SKM-1 treated with dmso at 0.1 percent for 144 hours (cell line): ENCODE measurements around the gene S100A3.
A peak's percentile ranks its signal among the peaks of the same experiment; 100 is the strongest.
"Not testable (repeated sequence)": the region's sequence is repeated elsewhere in the genome, so short reads cannot be mapped to it uniquely, and the experiment has no call there.

Experiments used
- DNase-seq: peaks from one replicate; lab custom pipeline; 2025; ENCODE audit not compliant: unreplicated experiment; lab: John Stamatoyannopoulos, UW

Gene S100A3

DNA sequence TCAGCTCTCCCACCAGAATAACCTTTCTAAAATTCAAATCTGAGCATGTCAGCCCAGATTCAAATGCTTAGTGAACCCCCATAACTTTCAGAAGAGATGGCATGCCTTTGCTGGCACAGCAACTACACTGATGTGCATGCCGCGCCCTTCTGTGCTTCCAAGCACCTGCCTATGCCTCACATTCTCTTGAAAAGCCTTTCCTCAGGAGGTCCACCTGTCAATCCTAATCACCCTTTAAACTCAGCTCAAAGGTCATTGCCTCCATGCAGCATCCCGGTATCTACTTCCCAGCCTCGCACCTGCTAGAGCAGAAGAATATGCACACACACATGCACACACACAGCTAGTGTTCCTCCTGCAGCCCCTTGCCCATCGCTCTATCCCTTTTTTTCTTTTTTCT, 21.8 kb upstream of the S100A3 start:
- no peak for DNase-seq

DNA sequence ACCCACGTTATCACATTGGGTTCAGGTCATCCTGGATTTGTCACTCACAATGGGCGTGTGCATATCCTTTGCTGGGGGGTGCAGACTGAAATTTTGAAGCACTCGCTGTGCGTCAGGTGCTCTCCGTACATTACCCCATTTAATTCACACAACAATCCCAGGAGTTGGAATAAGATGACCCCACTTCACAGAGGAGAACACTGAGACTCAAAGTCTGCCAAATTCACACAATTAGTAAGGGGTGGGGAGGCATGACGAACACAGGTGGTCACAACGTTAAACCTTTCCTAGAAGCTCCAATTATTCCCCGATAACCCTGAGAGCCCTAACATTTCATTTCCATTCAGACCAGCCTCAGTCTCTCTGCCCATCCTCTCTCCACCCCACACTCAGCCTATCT, 20.4 kb upstream of the S100A3 start:
- no peak for DNase-seq

DNA sequence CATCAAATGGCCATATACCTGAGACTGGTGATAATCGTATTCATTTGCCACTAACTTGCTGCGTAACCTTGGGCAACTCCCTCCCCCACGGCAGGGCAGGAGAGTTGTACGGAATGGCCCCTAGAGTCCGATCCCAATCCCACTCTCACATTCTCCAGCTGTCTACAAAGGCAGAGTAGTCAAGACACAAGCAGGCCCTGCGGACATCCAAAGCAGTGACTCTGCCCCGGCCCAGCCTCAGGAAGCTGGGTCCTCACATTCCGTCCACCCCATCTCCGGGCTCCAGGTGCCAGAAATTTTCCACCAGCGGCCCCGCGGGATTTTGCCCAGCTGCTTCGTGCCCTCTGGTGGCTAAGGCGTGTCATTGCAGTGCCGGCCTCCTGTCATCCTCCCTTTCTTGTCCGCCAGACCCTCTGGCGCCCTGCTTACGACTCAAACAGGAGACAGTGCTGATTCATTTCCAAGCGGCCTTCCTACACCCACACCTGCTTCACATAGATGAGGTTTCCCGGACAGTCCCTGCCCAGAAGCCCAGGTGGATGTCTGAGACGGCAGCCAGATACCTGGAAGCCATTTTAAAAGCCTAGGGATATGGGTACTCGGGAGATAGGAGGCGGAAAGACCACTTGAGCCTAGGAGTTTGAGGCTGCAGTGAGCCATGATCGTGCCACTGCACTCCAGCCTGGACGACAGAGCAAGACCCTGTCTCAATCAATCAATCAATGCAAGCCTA, 19.5 kb upstream of the S100A3 start:
- peak; percentile 85 for DNase-seq

DNA sequence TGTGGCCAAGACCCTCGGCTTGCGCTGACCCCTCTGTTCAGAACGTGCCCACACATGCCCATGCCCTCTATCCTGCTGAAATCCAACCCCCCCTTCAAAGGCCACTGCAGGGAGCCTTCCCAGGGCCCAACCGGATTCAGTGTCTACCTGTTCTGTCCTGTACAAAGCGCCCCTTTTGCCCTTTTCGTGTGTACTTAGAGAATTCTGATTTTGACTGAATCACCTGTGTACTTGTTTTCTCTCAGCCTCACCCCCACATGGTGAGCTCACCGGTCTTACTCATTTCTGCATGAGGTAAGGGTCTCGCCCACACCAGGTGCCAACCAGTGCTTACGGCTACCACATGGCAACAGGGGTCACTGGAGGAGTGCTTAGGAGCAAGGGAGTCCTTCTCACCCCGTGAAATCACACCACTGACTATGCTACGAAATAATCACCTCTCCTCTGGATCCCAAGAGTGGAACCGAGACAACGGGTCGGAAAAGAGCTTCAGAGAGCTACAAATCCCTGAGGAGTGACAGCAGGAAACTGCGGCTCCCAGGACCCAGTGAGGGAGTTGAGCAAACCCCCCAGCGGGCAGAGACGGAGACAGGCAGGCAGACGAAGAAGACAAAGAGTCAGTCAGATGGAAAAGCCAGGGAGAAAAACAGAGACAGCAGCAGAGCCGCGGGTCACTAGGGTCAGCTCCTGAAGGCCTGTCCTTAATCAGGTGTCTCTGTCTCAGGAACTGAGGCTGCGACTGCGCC, 18.7 kb upstream of the S100A3 start:
- no peak for DNase-seq

DNA sequence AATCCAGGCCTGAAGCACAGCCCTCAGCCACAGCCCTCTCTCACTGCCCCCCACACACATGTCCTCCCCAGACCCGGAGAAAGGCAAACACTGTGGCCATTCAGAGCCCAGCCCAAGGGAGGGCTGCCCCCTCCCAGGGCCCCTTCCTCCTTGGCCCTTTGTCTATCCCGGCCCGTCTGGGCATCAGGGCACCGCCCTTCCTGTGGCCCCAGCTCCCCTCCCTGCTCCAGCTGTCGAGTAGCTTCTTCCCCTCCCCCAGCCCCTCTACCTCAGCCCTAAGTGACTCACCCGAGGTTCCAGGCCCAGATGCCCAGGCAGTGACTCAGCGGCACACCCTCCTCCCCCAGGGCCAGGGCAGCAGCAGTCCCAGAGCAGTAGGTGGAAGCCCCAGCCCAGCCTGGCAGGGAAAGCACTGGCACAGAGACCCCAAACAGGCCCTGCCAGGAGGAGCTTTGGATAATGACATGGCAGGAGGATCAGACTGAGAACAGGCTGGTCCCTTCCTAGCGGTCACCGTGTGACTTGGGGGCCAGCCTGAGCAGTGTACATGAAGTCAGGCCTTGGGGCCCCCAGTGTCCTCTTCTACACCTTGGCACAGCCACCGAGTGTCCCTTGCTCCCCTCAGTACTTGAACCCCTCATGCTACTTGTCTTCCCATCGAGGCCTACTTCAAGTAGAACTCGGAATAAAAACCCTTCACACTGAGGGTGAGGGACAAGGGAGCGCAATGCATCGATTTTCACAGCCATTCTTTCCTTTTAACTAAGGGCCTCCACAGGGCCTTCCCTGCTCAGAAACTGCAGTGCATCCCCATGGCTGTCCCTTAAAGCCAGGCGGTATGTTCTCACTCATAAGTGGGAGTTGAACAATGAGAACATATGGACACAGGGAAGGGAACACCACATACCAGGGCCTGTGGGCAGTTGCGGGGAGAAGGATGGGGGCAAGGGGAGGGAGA, 17.6 kb upstream of the S100A3 start:
- DNase-seq: peak; percentile 93

DNA sequence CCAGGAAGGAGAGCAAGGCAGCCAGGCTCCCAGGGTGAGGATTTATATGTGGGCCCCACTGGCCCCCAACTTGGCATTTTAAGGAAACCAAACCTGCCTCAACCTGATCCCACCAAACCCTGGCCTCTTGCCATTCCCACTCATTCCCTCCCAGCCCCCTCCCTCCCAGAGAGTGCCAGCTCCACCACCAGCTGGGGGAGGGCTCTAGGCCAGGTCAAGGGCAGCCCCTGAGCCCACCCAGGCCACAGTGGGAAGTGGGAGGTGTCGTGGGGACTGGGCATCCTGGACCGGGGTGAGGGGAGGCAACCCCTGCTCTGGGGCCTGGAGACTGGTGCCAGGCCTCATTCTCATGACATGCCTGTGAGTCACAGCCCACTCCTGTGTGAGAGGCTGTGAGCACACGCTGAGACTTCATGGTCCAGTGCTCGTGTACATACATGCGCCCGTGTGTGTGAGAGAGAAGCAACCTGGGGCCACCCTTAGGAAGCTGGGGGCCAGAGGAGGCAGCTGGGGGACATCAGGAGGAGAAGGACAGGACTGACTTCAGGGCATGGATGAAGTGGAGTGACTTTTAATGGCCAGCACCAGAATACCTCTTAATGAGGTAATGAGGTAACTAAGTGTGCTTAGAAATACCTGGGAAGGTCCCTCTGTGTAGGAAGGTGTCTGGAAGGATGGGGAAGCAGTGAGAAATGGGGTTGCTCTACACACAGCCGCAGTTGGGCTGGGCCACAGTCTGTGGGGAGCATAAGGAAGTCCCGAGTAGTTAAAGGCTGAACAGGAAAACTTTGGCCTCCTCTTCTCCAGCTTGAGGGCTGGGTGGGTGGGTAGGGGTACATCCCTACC, 16.7 kb upstream of the S100A3 start, which contains the start of gene S100A2:
Gene S100A2, minus strand, starts transcription at position 316 of the 846 bp plus-strand sequence. CDS start 1,967 bp downstream, outside the sequence.
- DNase-seq: peak; percentile 55

DNA sequence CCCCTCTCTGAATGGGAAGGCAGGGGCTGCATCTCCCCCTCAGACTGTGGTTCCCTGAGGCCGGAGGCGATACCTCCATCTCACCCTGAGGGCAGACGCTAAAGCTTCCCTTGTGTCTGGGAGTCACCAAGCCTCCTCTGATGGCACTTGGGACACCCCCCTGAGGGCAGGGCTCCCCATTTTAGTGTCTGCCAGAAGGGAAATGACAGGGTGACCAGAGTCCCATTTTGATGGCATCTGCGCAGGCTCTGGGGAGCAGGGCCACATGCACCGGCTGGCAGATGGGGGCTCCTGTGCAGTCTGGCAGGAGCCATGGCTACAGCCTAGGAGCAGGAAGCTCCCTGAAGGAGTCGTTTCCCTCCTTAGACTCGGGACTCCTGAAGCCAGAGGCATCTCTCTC, 14.9 kb upstream of the S100A3 start:
- DNase-seq: no peak

DNA sequence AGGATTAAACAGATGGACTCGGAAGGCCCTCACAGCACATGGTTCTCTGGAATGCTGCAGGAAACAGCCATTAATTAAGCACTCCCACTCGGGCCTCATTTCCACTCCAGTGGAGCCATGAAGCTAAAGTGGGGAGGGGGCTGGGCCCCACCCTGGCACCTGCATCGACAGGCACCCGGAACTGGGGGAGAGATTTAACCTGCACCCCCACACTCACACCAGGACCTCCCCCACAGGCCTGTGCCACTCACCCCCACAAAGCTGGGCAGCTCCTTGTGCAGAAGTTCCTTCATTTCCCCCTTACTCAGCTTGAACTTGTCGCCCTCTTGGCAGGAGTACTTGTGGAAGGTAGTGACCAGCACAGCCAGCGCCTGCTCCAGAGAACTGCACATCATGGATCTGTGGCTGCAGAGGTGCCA, 14.4 kb upstream of the S100A3 start:
- DNase-seq: no peak

DNA sequence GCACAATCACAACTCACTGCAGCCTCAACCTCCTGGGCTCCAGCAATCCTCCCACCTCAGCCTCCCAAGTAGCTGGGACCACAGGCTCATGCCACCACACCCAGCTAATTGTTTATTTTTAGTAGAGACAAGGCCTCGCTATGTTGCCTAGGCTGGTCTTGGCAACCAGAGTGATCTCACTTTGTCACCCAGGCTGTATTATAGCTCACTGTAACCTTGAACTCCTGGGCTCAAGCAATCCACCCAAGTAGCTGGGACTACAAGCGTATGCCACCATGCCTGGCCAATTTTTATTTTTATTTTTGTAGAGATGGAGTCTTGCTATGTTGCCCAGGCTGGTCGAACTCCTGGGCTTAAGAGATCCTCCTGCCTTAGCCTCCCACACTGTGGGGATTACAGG, 13.0 kb upstream of the S100A3 start:
- not testable (repeated sequence) for DNase-seq

DNA sequence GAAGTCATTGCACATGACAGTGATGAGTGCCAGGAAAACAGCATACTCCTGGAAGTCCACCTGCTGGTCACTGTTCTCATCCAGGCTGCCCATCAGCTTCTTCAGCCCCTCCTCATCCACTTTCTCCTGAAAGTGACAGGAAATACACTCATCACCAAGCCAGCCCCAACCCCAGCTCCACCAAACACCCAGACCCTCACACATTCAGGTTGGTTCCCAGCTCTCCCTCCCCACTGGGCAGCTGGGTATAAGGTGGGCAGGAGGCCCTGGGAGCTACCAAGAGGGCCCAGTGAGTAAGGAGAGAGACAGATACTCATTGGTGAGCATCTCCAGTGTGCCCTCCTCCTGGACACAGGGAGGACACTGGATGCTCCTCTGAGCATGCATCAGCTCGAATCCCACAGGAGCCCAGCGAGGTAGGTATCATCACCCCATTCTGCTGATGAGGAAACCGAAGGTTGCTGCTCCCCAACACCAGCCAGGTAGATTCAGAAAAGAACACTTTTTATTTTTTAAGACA, 12.5 kb upstream of the S100A3 start:
- DNase-seq: no peak

DNA sequence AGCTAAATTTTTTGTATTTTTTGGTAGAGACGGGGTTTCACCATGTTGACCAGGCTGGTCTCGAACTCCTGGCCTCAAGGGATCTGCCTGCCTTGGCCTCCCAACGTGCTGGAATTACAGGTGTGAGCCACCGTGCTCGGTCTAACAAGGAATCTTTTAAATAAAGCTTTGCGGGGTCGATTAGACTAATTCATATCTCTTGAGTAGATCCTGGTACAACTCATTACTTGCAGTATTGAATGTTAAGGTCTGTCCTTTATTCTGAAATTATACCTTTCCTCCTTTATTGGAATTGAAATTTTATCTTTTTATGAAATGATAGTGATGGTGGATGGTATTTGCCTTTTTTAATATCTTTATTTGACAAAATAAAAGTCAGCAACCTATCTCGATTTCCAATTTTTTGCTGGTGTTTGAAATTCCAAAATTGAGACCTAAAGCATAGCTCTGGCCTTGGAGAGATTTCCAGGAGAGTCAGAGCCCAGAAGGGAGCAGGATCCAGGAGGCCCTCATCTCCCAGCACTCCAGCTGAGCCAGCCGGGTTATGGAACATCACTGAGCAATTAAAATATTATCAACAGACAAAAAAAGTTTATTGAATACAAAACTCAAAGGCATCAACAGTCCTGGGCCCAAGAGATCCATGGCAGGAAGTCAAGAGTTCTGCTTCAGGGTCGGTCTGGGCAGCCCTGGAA, 11.9 kb upstream of the S100A3 start:
- DNase-seq: no peak

DNA sequence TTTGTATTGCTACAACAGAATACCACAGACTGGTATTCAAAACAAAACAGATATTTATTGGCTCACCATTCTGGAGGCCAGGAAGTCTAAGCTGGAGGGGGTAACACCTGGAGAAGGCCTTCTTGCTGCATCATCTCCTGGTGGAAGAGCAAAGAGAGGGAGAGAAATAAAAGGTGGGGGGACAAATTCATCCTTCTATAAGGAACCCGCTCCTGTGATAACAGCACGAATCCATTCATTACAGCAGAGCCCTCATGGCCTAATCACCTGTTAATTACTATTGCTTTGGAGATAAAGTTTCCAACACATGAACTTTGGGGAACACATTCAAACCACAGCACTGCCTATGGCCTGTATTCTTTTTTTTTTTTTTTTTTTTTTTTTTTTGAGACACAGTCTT, 11.2 kb upstream of the S100A3 start:
- no peak for DNase-seq

DNA sequence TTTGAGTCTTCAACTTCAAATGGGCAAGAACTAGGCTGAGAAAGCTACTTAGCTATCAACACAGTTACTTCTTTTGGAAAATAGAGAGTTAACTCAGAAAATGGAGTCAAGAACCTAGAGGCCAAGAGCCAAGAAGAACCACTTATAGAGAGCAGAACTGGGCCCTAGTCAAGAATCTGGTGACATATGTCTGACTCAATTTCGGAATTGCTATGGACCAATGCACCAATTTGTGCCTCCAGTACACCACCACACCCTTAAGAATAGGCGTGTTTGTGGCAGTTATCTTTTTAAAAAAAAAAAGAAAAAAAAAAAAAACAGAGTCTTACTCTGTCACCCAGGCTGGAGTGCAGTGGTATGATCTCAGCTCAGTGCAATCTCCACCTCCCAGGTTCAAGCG, 8.8 kb upstream of the S100A3 start:
- DNase-seq: no peak

DNA sequence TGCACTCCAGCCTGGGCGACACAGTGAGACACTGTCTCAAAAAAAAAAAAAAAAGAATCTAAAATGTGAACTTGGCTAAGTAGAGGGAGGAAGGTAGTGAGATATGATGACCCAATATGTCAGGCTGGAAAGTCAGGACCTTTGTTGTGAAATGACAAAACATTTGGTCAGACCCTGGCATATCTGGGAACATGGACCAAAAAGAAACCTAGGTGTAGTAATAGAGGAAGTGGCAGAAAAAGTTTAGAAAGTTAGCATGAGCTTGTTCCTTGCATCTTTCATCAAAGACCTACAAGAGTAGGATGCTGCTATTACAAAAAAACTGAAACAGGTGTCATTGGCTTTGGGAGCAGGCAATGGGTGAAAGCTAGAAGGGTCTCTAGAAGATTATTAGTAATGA, 7.3 kb upstream of the S100A3 start:
- DNase-seq: peak; percentile 54

DNA sequence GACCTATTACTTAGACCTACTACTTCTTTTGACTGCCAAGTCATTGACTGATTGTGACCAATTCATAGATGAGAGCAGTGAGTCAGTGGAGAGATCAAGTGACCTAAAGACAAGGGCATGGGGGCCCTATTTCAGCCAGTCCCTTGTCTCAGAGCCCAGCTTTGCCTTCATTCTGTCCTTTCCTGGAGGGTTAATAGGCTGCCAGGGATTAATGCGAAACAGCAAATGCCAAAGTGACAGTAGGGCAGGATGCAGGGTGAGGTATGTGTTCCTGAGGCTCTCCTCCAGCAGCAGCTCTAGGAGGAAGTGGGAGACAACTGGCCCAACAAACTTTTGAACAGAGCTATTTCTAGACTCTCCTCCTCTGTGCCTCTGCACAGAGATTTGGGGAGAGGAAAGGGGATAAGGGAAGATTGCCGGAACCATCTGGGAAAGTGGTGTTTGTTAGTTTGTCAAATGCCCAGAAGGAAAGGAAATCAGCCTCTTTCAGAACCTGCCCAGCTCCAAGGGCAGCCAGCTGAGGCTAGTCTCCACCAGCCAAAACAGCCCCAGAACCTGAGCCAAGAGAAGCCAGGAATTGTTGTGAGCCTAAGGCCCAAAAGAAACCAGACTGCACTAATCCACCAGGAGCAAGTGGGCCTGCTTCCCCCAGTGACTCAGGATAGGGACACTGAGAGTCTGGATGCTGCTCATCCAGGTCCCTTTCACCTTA, 4.9 kb upstream of the S100A3 start:
- no peak for DNase-seq

DNA sequence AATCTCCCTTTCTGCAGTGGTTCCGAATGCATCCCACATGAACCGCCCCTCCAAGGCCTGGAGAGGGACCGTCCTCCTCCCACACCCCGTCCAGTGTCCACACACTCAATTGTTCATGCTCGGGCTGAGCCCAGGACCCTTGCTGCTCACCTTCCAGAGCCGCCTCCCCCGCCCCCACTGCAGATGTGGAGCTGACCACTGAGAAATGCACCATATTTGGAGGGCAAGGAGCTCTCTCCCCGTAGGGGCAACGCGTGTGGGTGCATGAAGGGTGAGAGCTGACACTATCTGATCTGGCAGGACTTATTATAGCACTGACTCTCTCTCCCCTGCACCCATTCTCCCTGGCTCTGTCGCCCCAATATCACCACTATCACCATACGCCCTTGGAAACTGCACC, 4.0 kb upstream of the S100A3 start:
- DNase-seq: no peak

DNA sequence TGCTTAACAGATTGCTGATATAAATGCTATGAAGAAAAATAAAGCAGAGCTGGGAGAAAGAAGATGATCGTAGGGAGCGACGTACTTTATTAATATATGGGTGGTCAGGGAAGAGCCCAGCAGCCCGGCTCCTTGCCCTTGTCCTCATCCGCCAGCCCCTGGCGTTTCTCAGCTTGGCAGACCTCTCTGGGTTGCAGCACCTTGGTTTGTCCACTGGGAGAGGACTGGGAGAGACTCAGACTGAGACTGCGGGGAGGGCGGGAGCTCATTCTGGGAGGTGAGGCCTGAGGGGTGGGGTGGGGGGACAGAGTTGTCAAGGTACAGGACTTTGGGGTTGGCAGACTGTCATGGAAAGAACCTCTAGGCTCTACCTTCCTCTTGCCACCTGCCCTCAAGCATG, 3.3 kb upstream of the S100A3 start:
- DNase-seq: no peak

DNA sequence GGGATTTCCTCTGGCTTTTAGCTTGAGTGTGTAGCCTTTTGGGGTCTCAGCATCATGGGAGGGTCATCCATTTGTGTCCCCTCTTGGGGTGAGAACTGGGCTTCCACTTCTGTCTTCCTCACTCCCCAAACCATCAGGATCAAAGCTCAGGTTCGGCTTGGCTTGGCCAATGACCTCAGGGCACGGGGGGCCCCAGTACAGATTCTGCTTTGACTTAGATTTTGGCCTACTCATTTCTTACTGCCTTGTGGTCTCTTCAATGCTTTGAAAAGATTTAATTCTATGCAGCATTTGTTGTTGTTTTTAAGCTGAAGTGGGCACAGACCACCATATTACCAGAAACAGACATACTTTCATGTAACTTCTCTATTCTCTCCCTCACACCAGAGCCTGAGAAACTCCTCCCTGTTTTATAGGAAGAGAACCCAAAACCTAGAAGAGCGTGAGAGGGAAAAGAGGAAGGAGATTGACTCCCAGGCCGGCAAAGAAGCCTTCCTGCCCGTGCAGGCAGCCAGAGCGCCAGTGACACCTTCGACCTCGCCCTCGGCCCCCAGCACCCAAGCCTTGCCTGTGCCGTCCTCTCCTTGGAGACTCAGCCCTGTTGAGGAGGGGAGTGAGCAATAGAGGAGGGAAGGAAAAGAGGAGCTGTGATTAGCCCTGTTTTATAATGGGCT, 1.9 kb upstream of the S100A3 start:
- DNase-seq: peak; percentile 93

DNA sequence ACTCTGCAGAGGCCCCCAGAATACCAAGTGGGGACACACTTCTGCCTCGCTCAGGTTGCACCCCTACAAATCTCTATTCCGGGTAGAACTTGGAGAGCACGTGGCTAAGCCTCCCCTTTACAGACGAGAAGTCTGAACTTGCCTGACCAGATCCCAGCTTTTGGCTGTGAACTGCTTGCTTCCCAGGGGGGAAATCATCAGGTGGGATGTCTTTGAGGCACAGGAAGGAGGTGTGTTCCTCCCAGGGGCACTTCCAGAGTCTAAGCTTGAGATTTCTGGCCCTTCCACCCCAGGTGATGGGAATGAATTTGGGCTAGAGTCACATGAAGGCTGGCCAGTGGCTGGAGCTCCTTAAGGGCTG, 1.3 kb upstream of the S100A3 start:
- no peak for DNase-seq
